CD4-positive, alpha-beta T cell treated with Interleukin-6 at 100 ng/mL for 8 hours (primary cell): Measurements from ENCODE around the gene TAF9.
"Not testable (repeated sequence)": the region's sequence is repeated elsewhere in the genome, so short reads cannot be mapped to it uniquely, and the experiment has no call there.

Experiments
- DNase-seq: peaks from one replicate; pipeline ENCODE4 v3.0.0-alpha.2; 2020; ENCODE audit warnings: mixed read lengths, low spot score

Gene TAF9

GRCh38 chr5:69335341-69335935, 33.9 kb downstream of the TAF9 start:
- DNase-seq, result no peak

- peak; percentile 73 for DNase-seq
Observed at GRCh38 chr5:69334793-69335268, 34.5 kb downstream of the TAF9 start.

DNA sequence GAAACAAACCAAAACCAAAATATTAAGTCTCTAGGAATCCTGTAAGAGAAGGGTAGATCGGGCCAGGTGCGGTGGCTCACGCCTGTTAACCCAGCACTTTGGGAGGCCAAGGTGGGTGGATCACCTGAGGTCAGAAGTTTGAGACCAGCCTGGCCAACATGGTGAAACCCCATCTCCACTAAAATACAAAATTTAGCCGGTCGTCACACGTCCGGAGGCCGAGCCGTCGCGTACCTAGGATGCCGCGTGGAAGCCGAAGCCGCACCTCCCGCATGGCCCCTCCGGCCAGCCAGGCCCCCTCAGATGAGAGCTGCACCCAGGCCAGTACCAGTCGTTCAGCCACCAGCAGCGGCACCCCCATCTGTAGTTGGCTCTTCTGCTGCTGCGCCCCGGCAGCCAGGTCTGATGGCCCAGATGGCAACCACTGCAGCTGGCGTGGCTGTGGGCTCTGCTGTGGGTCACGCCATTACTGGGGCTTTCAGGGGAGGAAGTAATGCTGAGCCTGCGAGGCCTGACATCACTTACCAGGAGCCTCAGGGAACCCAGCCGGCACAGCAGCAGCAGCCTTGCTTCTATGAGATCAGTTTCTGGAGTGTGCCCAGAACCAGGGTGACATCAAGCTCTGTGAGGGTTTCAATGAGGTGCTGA, 35.5 kb downstream of the TAF9 start:
- not testable (repeated sequence) for DNase-seq

- DNase-seq, result no peak
Observed at GRCh38 chr5:69331528-69332445, 37.5 kb downstream of the TAF9 start.

GRCh38 chr5:69329905-69330489, 39.3 kb downstream of the TAF9 start:
- DNase-seq, result no peak

DNA sequence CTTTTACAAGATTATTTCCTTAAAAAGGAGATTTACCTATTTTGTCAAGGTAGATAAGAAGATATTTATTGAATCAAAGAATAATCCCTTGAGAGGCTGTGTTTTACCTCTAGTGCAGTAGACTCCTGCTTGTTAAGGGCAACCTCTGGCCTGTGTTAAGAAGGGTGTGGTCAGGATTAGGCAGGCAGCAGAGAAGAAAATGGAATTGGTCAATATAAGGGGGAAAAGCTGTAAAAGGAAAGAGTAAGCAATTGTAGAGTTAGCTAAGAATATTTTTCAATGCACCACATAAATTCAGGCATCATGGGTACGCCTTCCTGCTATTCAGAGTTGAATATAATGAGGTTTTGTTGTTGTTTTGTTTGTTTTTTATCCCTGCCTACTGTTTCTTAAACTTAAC, 43.0 kb downstream of the TAF9 start:
- DNase-seq, result no peak

DNA sequence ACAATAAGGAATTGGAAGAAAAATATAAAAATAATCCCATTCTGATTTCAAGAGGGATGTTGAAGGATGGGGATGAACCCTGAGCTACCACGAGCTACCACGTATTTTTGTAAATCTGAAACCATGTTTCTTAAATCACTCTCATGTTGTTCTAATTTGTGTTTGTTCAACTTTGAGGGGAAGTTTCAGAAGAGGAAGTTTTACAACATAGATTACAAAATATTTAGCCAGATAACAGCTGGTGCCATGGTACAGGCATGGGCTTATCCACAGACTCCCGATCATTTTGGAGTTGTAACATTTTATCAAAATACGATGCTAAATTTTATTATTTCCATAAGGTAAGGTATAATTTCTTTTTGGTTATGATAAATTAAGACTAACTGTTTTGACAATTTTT, 51.9 kb downstream of the TAF9 start:
- DNase-seq, result no peak

- DNase-seq, result no peak
Observed at GRCh38 chr5:69315972-69316371, 53.3 kb downstream of the TAF9 start.
